ENCODE measurements around the gene FYB2.

DNA sequence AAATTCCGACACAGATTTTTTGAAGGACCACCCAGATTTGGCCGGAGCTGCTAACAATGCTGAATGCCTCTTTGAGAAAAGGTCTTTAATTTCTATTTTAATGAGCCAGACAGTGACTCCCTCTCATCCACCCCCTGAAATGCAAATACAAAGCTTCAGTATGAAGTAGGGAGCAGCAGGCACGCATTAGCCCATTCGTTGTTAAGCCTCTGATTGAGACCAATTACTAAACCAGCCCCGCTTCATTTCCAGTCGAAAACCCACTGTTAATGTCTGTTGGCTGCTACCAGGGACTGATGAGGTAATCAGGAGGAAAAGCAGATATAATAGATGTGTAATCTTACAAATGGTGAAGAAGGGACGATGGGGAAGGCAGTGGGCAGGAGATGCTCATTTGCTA is 30.5 kb upstream of the FYB2 start:
- TF ChIP-seq, protein P1, sequence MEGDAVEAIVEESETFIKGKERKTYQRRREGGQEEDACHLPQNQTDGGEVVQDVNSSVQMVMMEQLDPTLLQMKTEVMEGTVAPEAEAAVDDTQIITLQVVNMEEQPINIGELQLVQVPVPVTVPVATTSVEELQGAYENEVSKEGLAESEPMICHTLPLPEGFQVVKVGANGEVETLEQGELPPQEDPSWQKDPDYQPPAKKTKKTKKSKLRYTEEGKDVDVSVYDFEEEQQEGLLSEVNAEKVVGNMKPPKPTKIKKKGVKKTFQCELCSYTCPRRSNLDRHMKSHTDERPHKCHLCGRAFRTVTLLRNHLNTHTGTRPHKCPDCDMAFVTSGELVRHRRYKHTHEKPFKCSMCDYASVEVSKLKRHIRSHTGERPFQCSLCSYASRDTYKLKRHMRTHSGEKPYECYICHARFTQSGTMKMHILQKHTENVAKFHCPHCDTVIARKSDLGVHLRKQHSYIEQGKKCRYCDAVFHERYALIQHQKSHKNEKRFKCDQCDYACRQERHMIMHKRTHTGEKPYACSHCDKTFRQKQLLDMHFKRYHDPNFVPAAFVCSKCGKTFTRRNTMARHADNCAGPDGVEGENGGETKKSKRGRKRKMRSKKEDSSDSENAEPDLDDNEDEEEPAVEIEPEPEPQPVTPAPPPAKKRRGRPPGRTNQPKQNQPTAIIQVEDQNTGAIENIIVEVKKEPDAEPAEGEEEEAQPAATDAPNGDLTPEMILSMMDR (IDR thresholded peaks at IDR 0.05; ENCODE audit: insufficient read depth, low read length, poor library complexity, severe bottlenecking): no peak
- TF ChIP-seq EZH2phosphoT487 (conservative IDR thresholded peaks at IDR 0.05; ENCODE audit: low read length): no peak

Measured in SU-DHL-6 (cell line).